Caki2 (cell line): Measurements from ENCODE around the gene ADAMTS10. TPM values are rescaled to one million over a fixed set of nuclear protein-coding genes. Genes with fewer than 3 reads are reported as not detected.
A peak's percentile ranks its signal among the peaks of the same experiment; 100 is the strongest.
"Not testable (repeated sequence)": the region's sequence is repeated elsewhere in the genome, so short reads cannot be mapped to it uniquely, and the experiment has no call there.

Source experiments
- DNase-seq: peaks from one replicate; pipeline ENCODE4 v3.0.0-alpha.2; 2015; ENCODE audit warnings: low read depth
- in situ Hi-C: cut with HindIII; loops from 2 replicates; pipeline ENCODE4 v1.10.0; 2016; ENCODE audit warnings: low sequenced_read_pairs, low pct_unique_long_range_greater_than_20kb, mixed read lengths
- total RNA-seq: library from RNA; depleted of rRNA; stranded (reverse); fragments of >200 nt; shearing (Covaris generic); gene quantifications from 2 replicates; pipeline ENCODE4 v1.2.3, GENCODE V29; 2014; ENCODE audit warnings: low replicate concordance

The ADAMTS10 gene
- total RNA-seq, 1 experiment from 2014 or later: 4.8 TPM

DNA sequence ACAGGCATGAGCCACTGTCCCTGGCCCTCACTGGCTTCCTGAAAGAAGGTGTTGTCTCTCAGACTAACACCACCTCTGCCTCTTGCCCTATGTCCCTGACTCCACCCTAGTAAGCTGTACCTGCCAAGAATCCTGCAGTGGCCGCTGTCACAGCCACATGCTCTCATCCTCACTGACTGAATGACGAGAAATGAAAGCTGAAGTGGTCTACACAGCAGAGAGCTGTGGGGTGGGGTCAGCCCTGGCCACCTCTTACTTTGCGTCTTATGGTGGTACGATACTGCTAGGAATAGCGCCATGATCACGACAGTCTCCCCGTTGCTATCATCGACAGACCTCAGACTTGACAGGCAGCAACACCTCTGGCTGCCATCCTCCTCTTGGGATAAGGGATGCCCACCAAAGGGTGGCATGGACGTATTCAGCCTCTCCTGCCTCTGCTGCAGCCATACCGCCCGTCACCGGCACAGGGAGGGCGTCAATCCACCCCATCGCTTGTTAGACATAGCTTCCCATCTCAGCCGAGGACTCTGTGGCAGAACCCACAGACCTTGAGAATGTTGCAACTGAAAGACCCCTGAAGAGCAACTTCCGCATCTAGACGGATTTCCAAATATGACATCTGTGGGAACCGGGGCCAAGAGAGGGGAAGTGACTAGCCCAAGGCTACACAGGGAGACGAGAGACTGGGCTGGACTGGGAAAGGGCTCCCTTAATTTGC, 34.1 kb downstream of the ADAMTS10 start:
- DNase-seq: no peak
- in situ Hi-C loops: no loop called here

GRCh38 chr19:8575467-8575997, 35.0 kb downstream of the ADAMTS10 start:
- peak; percentile 23 for DNase-seq

DNA sequence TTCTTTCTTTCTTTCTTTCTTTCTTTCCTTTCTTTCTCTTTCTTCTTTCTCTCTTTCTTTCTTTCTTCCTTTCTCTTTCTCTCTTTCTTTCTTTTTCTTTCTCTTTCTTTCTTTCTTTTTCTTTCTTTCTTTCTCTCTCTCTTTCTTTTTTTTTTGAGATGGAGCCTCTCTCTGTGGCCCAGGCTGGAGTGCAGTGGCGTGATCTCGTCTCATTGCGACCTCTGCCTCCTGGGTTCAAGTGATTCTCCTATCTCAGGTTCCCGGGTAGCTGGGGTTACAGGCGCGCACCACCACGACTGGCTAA, 35.9 kb downstream of the ADAMTS10 start:
- in situ Hi-C loops, DNase-seq: not testable (repeated sequence)

More at GRCh38 chr19:8575467-8575997, 35.0 kb downstream of the ADAMTS10 start:
- in situ Hi-C loops: no loop called here

GRCh38 chr19:8573316-8573715, 37.2 kb downstream of the ADAMTS10 start:
- in situ Hi-C loops: no loop called here

DNA sequence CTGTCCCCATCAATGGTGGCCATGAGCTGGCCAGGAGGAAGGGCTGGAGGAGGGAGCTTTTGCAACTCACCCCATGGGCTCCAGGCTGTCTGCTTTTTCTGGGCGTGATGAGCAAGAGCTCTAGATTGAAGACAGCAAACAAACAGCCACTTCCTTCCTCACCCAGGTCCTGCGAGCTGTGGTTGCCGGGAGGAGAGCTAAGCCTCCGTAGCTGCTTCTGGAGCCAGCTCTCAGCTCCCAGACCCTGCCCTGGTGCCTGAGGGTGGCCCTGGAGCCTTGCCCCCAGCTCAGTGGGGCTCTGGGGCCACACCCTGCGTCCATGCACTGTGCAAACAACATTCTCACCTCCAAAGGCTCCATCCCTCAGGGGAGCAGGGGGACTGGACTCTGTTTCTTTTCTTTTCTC, 39.5 kb downstream of the ADAMTS10 start:
- DNase-seq: no peak
- in situ Hi-C loops: no loop called here

More at GRCh38 chr19:8573316-8573715, 37.2 kb downstream of the ADAMTS10 start:
- no peak for DNase-seq

DNA sequence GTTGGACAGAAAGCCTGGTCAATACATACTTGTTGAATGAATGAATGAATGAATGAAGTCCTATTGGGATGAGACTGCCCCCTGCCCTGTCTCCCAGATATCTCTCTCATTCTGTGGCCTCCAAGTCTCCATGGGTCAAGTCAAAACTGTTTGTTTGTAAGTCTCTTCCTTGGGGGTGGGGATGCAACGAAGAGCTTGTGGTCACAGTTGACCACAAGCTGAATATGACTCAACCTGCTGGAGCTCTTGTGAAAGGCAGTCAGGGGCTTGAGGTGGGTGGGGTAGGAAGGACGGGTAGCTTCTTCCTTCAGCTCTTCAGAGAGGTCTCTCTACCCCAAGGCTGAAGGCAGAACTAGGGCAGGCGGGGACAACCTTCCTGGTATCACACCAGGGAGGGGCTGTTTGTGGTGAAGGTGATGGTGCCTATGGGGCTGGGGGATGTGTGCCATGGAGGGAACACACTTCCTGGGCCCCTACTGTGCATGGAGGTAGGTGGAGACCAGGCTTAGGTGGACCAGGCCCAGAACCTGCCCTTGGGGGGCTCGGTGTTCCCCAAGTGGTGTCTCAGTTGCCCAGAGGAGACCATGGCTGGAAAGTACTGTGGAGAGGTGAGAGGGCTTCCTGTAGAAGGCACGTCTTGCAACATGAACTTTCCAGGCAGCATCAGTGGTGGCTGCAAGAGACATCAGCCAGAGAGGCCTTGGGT, 41.3 kb downstream of the ADAMTS10 start:
- in situ Hi-C loops: no loop called here
- DNase-seq: peak; percentile 49

GRCh38 chr19:8567522-8568172, 42.9 kb downstream of the ADAMTS10 start:
- no peak for DNase-seq
- in situ Hi-C loops: no loop called here

DNA sequence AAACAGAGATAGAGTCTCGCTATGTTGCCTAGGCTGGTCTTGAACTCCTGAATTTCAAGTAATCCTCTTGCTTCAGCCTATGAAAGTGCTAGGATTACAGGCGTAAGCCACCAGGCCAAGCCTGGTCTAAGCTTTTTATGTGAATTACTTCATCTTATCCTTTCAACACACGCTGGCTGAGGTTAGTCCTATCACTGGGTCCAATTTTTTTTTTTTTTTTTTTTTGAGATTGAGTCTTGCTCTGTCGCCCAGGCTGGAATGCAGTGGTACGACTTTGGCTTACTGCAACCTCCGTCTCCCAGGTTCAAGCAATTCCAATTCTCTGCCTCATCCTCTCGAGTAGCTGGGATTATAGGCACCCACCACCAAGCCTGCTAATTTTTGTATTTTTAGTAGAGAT, 43.7 kb downstream of the ADAMTS10 start:
- in situ Hi-C loops: no loop called here
- no peak for DNase-seq

DNA sequence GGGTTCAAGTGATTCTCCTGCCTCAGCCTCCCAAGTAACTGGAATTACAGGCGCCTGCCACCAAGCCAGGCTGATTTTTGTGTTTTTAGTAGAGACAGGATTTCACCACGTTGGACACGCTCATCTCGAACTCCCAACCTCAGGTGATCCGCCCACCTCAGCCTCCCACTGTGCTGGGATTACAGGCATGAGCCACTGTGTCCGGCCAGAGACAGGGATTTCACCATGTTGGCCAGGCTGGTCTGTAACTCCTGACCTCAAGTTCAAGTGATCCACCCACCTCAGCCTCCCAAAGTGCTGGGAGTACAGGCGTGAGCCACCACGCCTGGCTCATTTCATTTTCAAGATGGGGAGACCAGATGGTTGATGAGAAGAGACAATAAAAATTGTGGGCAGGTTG, 45.6 kb downstream of the ADAMTS10 start:
- in situ Hi-C loops, DNase-seq: not testable (repeated sequence)

GRCh38 chr19:8561075-8561764, 49.3 kb downstream of the ADAMTS10 start:
- in situ Hi-C loops: no loop called here
- peak; percentile 18 for DNase-seq

DNA sequence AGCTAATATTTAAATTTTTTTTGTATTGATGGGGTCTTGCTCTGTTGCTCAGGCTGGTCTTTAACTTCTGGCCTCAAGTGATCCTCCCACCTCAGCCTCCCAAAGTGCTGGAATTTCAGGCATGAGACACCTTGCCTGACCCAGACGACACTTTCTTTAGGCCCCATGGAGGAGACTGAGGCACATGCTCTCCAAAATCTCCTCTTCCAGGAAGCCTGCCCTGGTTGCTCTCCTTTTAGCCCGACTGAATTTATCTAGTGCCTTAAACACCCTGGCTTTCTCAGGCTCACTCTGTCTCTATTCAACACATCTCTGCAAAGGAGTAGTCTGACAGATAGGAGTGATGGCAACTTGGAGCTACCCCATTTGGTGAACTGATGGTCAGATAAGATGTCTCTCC, 52.2 kb downstream of the ADAMTS10 start:
- DNase-seq: no peak
- in situ Hi-C loops: no loop called here

GRCh38 chr19:8557642-8558238, 52.8 kb downstream of the ADAMTS10 start:
- in situ Hi-C loops: no loop called here
- no peak for DNase-seq

GRCh38 chr19:8553729-8554128, 56.8 kb downstream of the ADAMTS10 start:
- DNase-seq, in situ Hi-C loops: not testable (repeated sequence)

DNA sequence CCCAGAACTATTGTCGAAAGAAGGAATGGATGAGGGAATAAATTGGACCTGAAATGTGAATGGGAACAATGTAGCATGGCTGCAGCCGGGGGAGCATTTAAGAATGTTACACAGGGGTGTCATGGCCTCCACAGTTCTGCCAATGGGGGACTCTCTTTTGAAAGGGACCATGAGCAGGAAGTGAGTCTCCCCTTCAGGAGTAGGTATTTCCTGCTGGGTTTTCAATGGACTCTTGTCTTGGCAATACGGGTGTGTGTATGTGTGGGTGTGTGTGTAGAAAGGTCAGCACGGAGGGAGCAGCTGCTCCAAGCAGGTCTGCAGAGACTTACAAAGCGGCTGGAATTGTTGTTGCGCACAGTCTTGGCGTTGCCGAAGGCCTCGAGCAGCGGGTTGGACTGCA, 57.7 kb downstream of the ADAMTS10 start:
- in situ Hi-C loops: no loop called here
- no peak for DNase-seq

DNA sequence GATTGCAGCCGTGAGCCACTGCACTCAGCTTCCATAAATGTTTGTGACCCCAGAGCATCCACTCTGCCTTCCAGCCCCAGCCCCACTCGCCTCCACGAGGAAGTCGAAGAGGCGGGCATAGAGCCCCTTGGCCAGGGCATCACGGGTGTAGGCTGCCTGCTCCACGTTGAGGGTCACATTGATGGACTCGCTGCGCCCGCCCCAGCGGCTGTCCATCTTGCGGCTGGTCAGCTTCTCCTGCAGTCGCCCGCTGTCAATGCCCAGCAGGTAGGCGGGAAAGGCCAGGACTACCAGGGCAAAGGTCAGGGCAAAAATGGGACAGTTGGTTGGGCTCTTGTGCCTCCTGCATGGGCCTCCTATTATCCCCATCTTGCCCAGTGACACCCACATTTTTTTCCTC, 60.4 kb downstream of the ADAMTS10 start:
- in situ Hi-C loops: no loop called here
- no peak for DNase-seq

- in situ Hi-C loops: no loop called here
- no peak for DNase-seq
Observed at GRCh38 chr19:8545743-8546142, 64.8 kb downstream of the ADAMTS10 start.

DNA sequence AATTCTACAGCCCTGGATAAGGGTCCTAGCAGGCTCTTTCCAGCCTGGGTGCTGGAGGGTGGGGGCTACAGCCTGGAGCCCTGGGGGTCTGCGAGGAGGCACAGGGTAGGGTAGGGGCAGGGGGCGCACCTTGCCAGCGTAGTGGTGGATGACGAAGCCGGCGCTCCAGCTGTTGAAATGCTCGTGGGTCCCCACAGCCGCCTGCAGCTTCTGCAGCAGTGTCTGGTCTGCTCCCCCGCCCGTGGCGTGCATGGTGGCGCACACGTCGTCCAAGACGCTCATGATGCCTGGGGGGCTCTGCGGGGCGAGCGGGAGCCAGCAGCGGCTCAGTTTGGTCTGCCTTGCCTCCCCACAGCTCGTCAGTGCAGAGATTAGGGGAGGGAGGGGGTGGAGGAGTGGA, 66.3 kb downstream of the ADAMTS10 start:
- DNase-seq: no peak
- in situ Hi-C loops: no loop called here

- in situ Hi-C loops: no loop called here
- no peak for DNase-seq
Observed at GRCh38 chr19:8539621-8540149, 70.8 kb downstream of the ADAMTS10 start.
